Mononuclear cell (primary cell): ENCODE measurements around the gene SPDYC. TPM values are rescaled to one million over a fixed set of nuclear protein-coding genes. Genes with fewer than 3 reads are reported as not detected.
A peak's percentile ranks its signal among the peaks of the same experiment; 100 is the strongest.
"Not testable (repeated sequence)": the region's sequence is repeated elsewhere in the genome, so short reads cannot be mapped to it uniquely, and the experiment has no call there.

ENCODE experiments used
- H3K27me3 ChIP-seq: 2 replicates; pipeline ENCODE4 v1.6.0; 2011; ENCODE audit warnings: low read length, control low read depth; ENCODE audit not compliant: insufficient read depth
- H3K4me1 ChIP-seq: 2 replicates; pipeline ENCODE4 v1.5.1; 2011; ENCODE audit warnings: mild to moderate bottlenecking, low read length, control low read depth; ENCODE audit not compliant: insufficient read depth
- H3K4me3 ChIP-seq: 2 replicates; pipeline ENCODE4 v1.5.1; 2011; ENCODE audit warnings: mild to moderate bottlenecking, low read length, moderate library complexity
- H3K9me3 ChIP-seq: 2 replicates; pipeline ENCODE4 v1.5.1; 2011; ENCODE audit warnings: low read depth, mild to moderate bottlenecking, control low read depth, low read length
- total RNA-seq: library from RNA; depleted of rRNA; stranded (reverse); fragments of >200 nt; gene quantifications from one replicate; pipeline ENCODE4 v1.2.3, GENCODE V29; 2012

SPDYC gene
- total RNA-seq, 1 donor, result not detected

GRCh38 chr11:65131895-65132237 is 38.2 kb upstream of the SPDYC start:
- Histone ChIP-seq H3K9me3 (no peaks in the 10 kb centered on the region), H3K4me1 (peaks cover 44% of the 10 kb centered on the region), H3K27me3 (no peaks in the 10 kb centered on the region), H3K4me3 (no peak overlapping the region)

GRCh38 chr11:65132238-65132987 is 37.6 kb upstream of the SPDYC start:
- Histone ChIP-seq H3K4me3 (peak overlapping the region; percentile 71), H3K4me1 (peaks cover 47% of the 10 kb centered on the region), H3K27me3 (no peaks in the 10 kb centered on the region), H3K9me3 (no peaks in the 10 kb centered on the region)

- Histone ChIP-seq H3K9me3 (no peaks in the 10 kb centered on the region), H3K27me3 (no peaks in the 10 kb centered on the region), H3K4me3 (peak overlapping the region; percentile 71), H3K4me1 (peaks cover 48% of the 10 kb centered on the region)
Measured at GRCh38 chr11:65132988-65133700, 36.9 kb upstream of the SPDYC start.

GRCh38 chr11:65133724-65134123 is 36.3 kb upstream of the SPDYC start:
- Histone ChIP-seq H3K9me3 (no peaks in the 10 kb centered on the region), H3K4me3 (peak overlapping the region; percentile 71), H3K4me1 (peaks cover 48% of the 10 kb centered on the region)

GRCh38 chr11:65134240-65134951 is 35.6 kb upstream of the SPDYC start, which contains the start of gene SYVN1:
TSS of gene SYVN1 (minus strand) at chr11:65134519. CDS start at chr11:65133601, 918 bp downstream.
- H3K4me1 ChIP-seq, result peaks cover 48% of the 10 kb centered on the region

More at GRCh38 chr11:65133724-65134123, 36.3 kb upstream of the SPDYC start:
- no peaks in the 10 kb centered on the region for H3K27me3 ChIP-seq

GRCh38 chr11:65134952-65135632 is 34.9 kb upstream of the SPDYC start:
- Histone ChIP-seq H3K27me3 (no peaks in the 10 kb centered on the region), H3K9me3 (no peaks in the 10 kb centered on the region), H3K4me3 (peak overlapping the region; percentile 71), H3K4me1 (peaks cover 48% of the 10 kb centered on the region)

More at GRCh38 chr11:65134240-65134951, 35.6 kb upstream of the SPDYC start, which contains the start of gene SYVN1:
- Histone ChIP-seq H3K9me3 (no peaks in the 10 kb centered on the region), H3K27me3 (no peaks in the 10 kb centered on the region), H3K4me3 (peak within 1 kb of the TSS; percentile 71)

- peaks cover 47% of the 10 kb centered on the region for H3K4me1 ChIP-seq
- no peaks in the 10 kb centered on the region for H3K9me3 ChIP-seq
- no peaks in the 10 kb centered on the region for H3K27me3 ChIP-seq
- H3K4me3 ChIP-seq, result peak overlapping the region; percentile 71
Measured at GRCh38 chr11:65135633-65136145, 34.3 kb upstream of the SPDYC start.

- Histone ChIP-seq H3K4me3 (no peak overlapping the region), H3K4me1 (peaks cover 39% of the 10 kb centered on the region), H3K9me3 (no peaks in the 10 kb centered on the region), H3K27me3 (no peaks in the 10 kb centered on the region)
Measured at GRCh38 chr11:65136515-65137096, 33.4 kb upstream of the SPDYC start.

- Histone ChIP-seq H3K9me3 (no peaks in the 10 kb centered on the region), H3K4me3 (no peak overlapping the region), H3K27me3 (no peaks in the 10 kb centered on the region), H3K4me1 (peaks cover 10% of the 10 kb centered on the region)
Measured at GRCh38 chr11:65141896-65142494, 28.0 kb upstream of the SPDYC start.

GRCh38 chr11:65147352-65148075 is 22.5 kb upstream of the SPDYC start:
- Histone ChIP-seq H3K4me3 (no peak overlapping the region), H3K9me3 (no peaks in the 10 kb centered on the region), H3K4me1 (peaks cover 42% of the 10 kb centered on the region), H3K27me3 (no peaks in the 10 kb centered on the region)

- Histone ChIP-seq H3K27me3 (no peaks in the 10 kb centered on the region), H3K9me3 (no peaks in the 10 kb centered on the region), H3K4me3 (no peak overlapping the region), H3K4me1 (peaks cover 47% of the 10 kb centered on the region)
Measured at GRCh38 chr11:65148657-65149056, 21.4 kb upstream of the SPDYC start.

- not testable (repeated sequence) for H3K9me3 ChIP-seq, H3K27me3 ChIP-seq, H3K4me3 ChIP-seq
- peaks cover 47% of the 10 kb centered on the region for H3K4me1 ChIP-seq
Measured at GRCh38 chr11:65150131-65150508, 19.9 kb upstream of the SPDYC start.

GRCh38 chr11:65150509-65151299 is 19.3 kb upstream of the SPDYC start:
- H3K4me3 ChIP-seq, result no peak overlapping the region
- no peaks in the 10 kb centered on the region for H3K27me3 ChIP-seq
- peaks cover 47% of the 10 kb centered on the region for H3K4me1 ChIP-seq
- no peaks in the 10 kb centered on the region for H3K9me3 ChIP-seq
